ENCODE results near the gene ZNF219. TPM values are rescaled to one million over a fixed set of nuclear protein-coding genes. Genes with fewer than 3 reads are reported as not detected.

The ZNF219 gene
- total RNA-seq, 1 experiment from 2014 or later = 6.0 TPM

GRCh38 chr14:21055432-21056117, 42.9 kb downstream of the ZNF219 start:
- no peaks in the 10 kb centered on the region for H3K9me2 ChIP-seq (replicated peaks; ENCODE audit: low read length)
- CTCF ChIA-PET = no interaction called here
- no peaks in the 10 kb centered on the region for H4K20me1 ChIP-seq (ENCODE audit: low read length)
- no peak overlapping the region for H3K4me2 ChIP-seq (ENCODE audit: low read length)
- H3K9ac ChIP-seq (ENCODE audit: low read length) = no peak overlapping the region
- H3K27me3 ChIP-seq (ENCODE audit: low read length) = peaks cover 18% of the 10 kb centered on the region
- H2AFZ ChIP-seq (ENCODE audit: low read length) = no peak overlapping the region
- no peaks in the 10 kb centered on the region for H3K9me3 ChIP-seq (ENCODE audit: low read length)
- intact Hi-C loops (cut with micrococcal nuclease) = no loop called here
- H3K36me3 ChIP-seq (ENCODE audit: low read depth, low read length) = no peaks in the 10 kb centered on the region
- no peak overlapping the region for H3K4me3 ChIP-seq (ENCODE audit: low read length)
- DNase-seq (no peak), ATAC-seq (no peak)
- TF ChIP-seq EZH2 (IDR thresholded peaks at IDR 0.05; ENCODE audit: low read length, unreplicated experiment) (no peak), EZH2phosphoT487 (IDR thresholded peaks at IDR 0.05; ENCODE audit: borderline replicate concordance, low read length) (no peak), CTCF (conservative IDR thresholded peaks at IDR 0.05; ENCODE audit: low read depth, low read length) (no peak)
- POLR2A ChIA-PET (ENCODE audit: unreplicated experiment) = no interaction called here
- H3F3A ChIP-seq (ENCODE audit: low read length, unreplicated experiment) = no peaks in the 10 kb centered on the region
- H3K79me2 ChIP-seq (ENCODE audit: low read length) = no peaks in the 10 kb centered on the region
- no TSS peak for BruUV-seq (replicated peaks)
- no peaks in the 10 kb centered on the region for H3K4me1 ChIP-seq (ENCODE audit: insufficient read depth, low read length)
- no peak overlapping the region for H3K27ac ChIP-seq (ENCODE audit: low read length)

- DNase-seq (no peak), ATAC-seq (no peak)
- no peak overlapping the region for H3K27ac ChIP-seq (ENCODE audit: low read length)
- TF ChIP-seq EZH2 (IDR thresholded peaks at IDR 0.05; ENCODE audit: low read length, unreplicated experiment) = no peak
- no peak for TF ChIP-seq CTCF (conservative IDR thresholded peaks at IDR 0.05; ENCODE audit: low read depth, low read length)
- TF ChIP-seq EZH2phosphoT487 (IDR thresholded peaks at IDR 0.05; ENCODE audit: borderline replicate concordance, low read length) = no peak
- H2AFZ ChIP-seq (ENCODE audit: low read length) = no peak overlapping the region
- CTCF ChIA-PET = no interaction called here
- H3K9me2 ChIP-seq (replicated peaks; ENCODE audit: low read length) = no peaks in the 10 kb centered on the region
- no peak overlapping the region for H3K9ac ChIP-seq (ENCODE audit: low read length)
- intact Hi-C loops (cut with micrococcal nuclease) = no loop called here
- no peaks in the 10 kb centered on the region for H3K9me3 ChIP-seq (ENCODE audit: low read length)
- no peak overlapping the region for H3K4me2 ChIP-seq (ENCODE audit: low read length)
- no TSS peak for BruUV-seq (replicated peaks)
- POLR2A ChIA-PET (ENCODE audit: unreplicated experiment) = no interaction called here
- no peak overlapping the region for H3K4me3 ChIP-seq (ENCODE audit: low read length)
- H3K27me3 ChIP-seq (ENCODE audit: low read length) = peaks cover 21% of the 10 kb centered on the region
- no peaks in the 10 kb centered on the region for H3K36me3 ChIP-seq (ENCODE audit: low read depth, low read length)
- H3K4me1 ChIP-seq (ENCODE audit: insufficient read depth, low read length) = no peaks in the 10 kb centered on the region
- H3F3A ChIP-seq (ENCODE audit: low read length, unreplicated experiment) = no peaks in the 10 kb centered on the region
- no peaks in the 10 kb centered on the region for H4K20me1 ChIP-seq (ENCODE audit: low read length)
- H3K79me2 ChIP-seq (ENCODE audit: low read length) = no peaks in the 10 kb centered on the region
Measured at GRCh38 chr14:21054768-21055145, 43.7 kb downstream of the ZNF219 start.

- Histone ChIP-seq H3K4me3 (ENCODE audit: low read length) (no peak overlapping the region), H3K27me3 (ENCODE audit: low read length) (peaks cover 24% of the 10 kb centered on the region), H3K9me2 (replicated peaks; ENCODE audit: low read length) (no peaks in the 10 kb centered on the region), H3K27ac (ENCODE audit: low read length) (no peak overlapping the region), H2AFZ (ENCODE audit: low read length) (no peak overlapping the region), H3K9ac (ENCODE audit: low read length) (no peak overlapping the region), H3K4me1 (ENCODE audit: insufficient read depth, low read length) (no peaks in the 10 kb centered on the region), H3K9me3 (ENCODE audit: low read length) (no peaks in the 10 kb centered on the region), H3F3A (ENCODE audit: low read length, unreplicated experiment) (no peaks in the 10 kb centered on the region), H3K79me2 (ENCODE audit: low read length) (no peaks in the 10 kb centered on the region), H3K36me3 (ENCODE audit: low read depth, low read length) (no peaks in the 10 kb centered on the region), H3K4me2 (ENCODE audit: low read length) (no peak overlapping the region), H4K20me1 (ENCODE audit: low read length) (no peaks in the 10 kb centered on the region)
- BruUV-seq (replicated peaks) = no TSS peak
- CTCF ChIA-PET = no interaction called here
- DNase-seq = no peak
- no peak for TF ChIP-seq CTCF (conservative IDR thresholded peaks at IDR 0.05; ENCODE audit: low read depth, low read length)
- TF ChIP-seq EZH2phosphoT487 (IDR thresholded peaks at IDR 0.05; ENCODE audit: borderline replicate concordance, low read length) = no peak
- TF ChIP-seq EZH2 (IDR thresholded peaks at IDR 0.05; ENCODE audit: low read length, unreplicated experiment) = no peak
- ATAC-seq = no peak
- POLR2A ChIA-PET (ENCODE audit: unreplicated experiment) = no interaction called here
- intact Hi-C loops (cut with micrococcal nuclease) = no loop called here
Measured at GRCh38 chr14:21054123-21054767, 44.2 kb downstream of the ZNF219 start.
